Endodermal cell (in vitro differentiated cells): ENCODE results near the gene AARS2. TPM values are rescaled to one million over a fixed set of nuclear protein-coding genes. Genes with fewer than 3 reads are reported as not detected.
"Not testable (repeated sequence)": the region's sequence is repeated elsewhere in the genome, so short reads cannot be mapped to it uniquely, and the experiment has no call there.

Experiments used
- DNase-seq: peaks from one replicate; pipeline ENCODE4 v3.0.0-alpha.2; 2017
- H3K27ac ChIP-seq: 2 replicates; pipeline ENCODE4 v1.5.1; 2013; ENCODE audit warnings: mild to moderate bottlenecking, low read depth, low read length, moderate library complexity
- H3K27me3 ChIP-seq: 2 replicates; pipeline ENCODE4 v1.6.1; 2013; ENCODE audit warnings: mild to moderate bottlenecking, low read length, moderate library complexity; ENCODE audit not compliant: insufficient read depth, control insufficient read depth, poor library complexity, severe bottlenecking
- H3K36me3 ChIP-seq: 2 replicates; pipeline ENCODE4 v1.7.0; 2013; ENCODE audit warnings: mild to moderate bottlenecking, low read length, moderate library complexity; ENCODE audit not compliant: control insufficient read depth, insufficient read depth
- H3K4me1 ChIP-seq: one replicate; pipeline ENCODE4 v1.7.0; 2013; ENCODE audit warnings: low read length; ENCODE audit not compliant: control insufficient read depth, insufficient read depth
- H3K4me3 ChIP-seq: 2 replicates; pipeline ENCODE4 v1.5.1; 2013; ENCODE audit warnings: mild to moderate bottlenecking, low read length, moderate library complexity
- H3K9ac ChIP-seq: 2 replicates; pipeline ENCODE4 v1.6.1; 2013; ENCODE audit warnings: mild to moderate bottlenecking, low read length, moderate library complexity; ENCODE audit not compliant: poor library complexity, severe bottlenecking; ENCODE audit errors: extremely low read depth
- H3K9me3 ChIP-seq: 2 replicates; pipeline ENCODE4 v1.6.1; 2013; ENCODE audit warnings: mild to moderate bottlenecking, low read length, moderate library complexity; ENCODE audit not compliant: control insufficient read depth
- H3K27ac Mint-ChIP-seq: 2 replicates; pipeline ENCODE4 v1.8.0; 2020; ENCODE audit warnings: mixed read lengths
- H3K27me3 Mint-ChIP-seq: 2 replicates; pipeline ENCODE4 v1.8.0; 2021; ENCODE audit warnings: mild to moderate bottlenecking, mixed read lengths; ENCODE audit not compliant: insufficient read depth
- H3K36me3 Mint-ChIP-seq: 2 replicates; pipeline ENCODE4 v1.8.0; 2020; ENCODE audit warnings: low read depth, mixed read lengths
- H3K4me1 Mint-ChIP-seq: 2 replicates; pipeline ENCODE4 v1.8.0; 2020; ENCODE audit warnings: mixed read lengths
- H3K4me3 Mint-ChIP-seq: 2 replicates; pipeline ENCODE4 v1.8.0; 2020; ENCODE audit warnings: mild to moderate bottlenecking, moderate library complexity, mixed read lengths
- H3K9me3 Mint-ChIP-seq: 2 replicates; pipeline ENCODE4 v1.8.0; 2020; ENCODE audit warnings: mild to moderate bottlenecking, mixed read lengths
- WGBS, 2 experiments: methylation state at CpG; one replicate each; pipeline versions ENCODE4 v1.1.5 to v1.1.7; 2013; ENCODE audit warnings: missing lambda C conversion rate in 2 of 2, mixed read lengths in 1 of 2; ENCODE audit not compliant: insufficient coverage in 1 of 2, insufficient read length in 1 of 2; 5-methylcytosine and 5-hydroxymethylcytosine counted together
- total RNA-seq, 2 donors: library from RNA; stranded (reverse); fragmentation: NEBNext Ultra II Directional in 1 of 2; extraction: Animal tissue kit (Norgen Biotek cat#: 25700) in 1 of 2; gene quantifications; 2 replicates in 1 of 2; 3 replicates in 1 of 2; pipeline ENCODE4 v1.2.1, GENCODE V29; 2021
- TF ChIP-seq, protein P1 (sequence below): fragments of 200-600 bp; sonication (generic); conservative IDR thresholded peaks from 2 replicates; pipeline ENCODE4 v1.5.0; 2021; ENCODE audit warnings: antibody characterized with exemption, mild to moderate bottlenecking

Gene AARS2
- total RNA-seq, 2 donors from 2014 or later = 22.9 to 24.7 TPM

DNA sequence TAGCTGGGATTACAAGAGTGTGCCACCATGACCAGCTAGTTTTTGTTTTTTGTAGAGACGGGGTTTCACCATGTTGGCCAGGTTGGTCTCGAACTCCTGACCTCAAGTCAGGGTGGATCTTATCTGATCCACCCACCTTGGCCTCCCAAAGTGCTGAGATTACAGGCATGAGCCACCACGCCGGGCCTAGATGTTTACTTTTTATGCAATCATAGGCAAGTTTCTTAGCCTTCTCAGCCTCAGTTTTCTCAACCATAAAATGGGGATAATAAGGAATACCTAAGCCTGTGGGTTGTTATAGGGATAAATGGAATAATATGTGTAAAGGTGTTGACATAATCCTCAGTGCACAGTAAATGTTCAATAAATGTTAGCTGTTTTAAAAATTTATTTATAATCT, 39.1 kb upstream of the AARS2 start:
- Histone ChIP-seq H3K4me3 (no peak overlapping the region), H3K36me3 (no peaks in the 10 kb centered on the region), H3K9ac (no peak overlapping the region), H3K27me3 (peaks cover 5% of the 10 kb centered on the region), H3K4me1 (no peaks in the 10 kb centered on the region), H3K9me3 (peaks cover 6% of the 10 kb centered on the region), H3K27ac (no peak overlapping the region)
- Mint-ChIP-seq H3K9me3 (no peaks in the 10 kb centered on the region), H3K27ac (no peak overlapping the region), H3K4me3 (no peak overlapping the region), H3K36me3 (no peaks in the 10 kb centered on the region), H3K4me1 (peaks cover 6% of the 10 kb centered on the region), H3K27me3 (peaks cover 16% of the 10 kb centered on the region)
- 86 to 92% methylated on average over 3 to 4 of the region's 4 CpGs for WGBS, 2 experiments
- TF ChIP-seq, protein P1, sequence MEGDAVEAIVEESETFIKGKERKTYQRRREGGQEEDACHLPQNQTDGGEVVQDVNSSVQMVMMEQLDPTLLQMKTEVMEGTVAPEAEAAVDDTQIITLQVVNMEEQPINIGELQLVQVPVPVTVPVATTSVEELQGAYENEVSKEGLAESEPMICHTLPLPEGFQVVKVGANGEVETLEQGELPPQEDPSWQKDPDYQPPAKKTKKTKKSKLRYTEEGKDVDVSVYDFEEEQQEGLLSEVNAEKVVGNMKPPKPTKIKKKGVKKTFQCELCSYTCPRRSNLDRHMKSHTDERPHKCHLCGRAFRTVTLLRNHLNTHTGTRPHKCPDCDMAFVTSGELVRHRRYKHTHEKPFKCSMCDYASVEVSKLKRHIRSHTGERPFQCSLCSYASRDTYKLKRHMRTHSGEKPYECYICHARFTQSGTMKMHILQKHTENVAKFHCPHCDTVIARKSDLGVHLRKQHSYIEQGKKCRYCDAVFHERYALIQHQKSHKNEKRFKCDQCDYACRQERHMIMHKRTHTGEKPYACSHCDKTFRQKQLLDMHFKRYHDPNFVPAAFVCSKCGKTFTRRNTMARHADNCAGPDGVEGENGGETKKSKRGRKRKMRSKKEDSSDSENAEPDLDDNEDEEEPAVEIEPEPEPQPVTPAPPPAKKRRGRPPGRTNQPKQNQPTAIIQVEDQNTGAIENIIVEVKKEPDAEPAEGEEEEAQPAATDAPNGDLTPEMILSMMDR = no peak
- no peak for DNase-seq

GRCh38 chr6:44350650-44350994, 37.5 kb upstream of the AARS2 start:
- not testable (repeated sequence) for H3K27me3 ChIP-seq, H3K9me3 ChIP-seq, H3K36me3 ChIP-seq, H3K4me1 ChIP-seq, H3K9ac ChIP-seq, H3K4me1 Mint-ChIP-seq, DNase-seq, H3K27me3 Mint-ChIP-seq, H3K4me3 ChIP-seq, H3K9me3 Mint-ChIP-seq, H3K27ac Mint-ChIP-seq, H3K36me3 Mint-ChIP-seq, H3K4me3 Mint-ChIP-seq, H3K27ac ChIP-seq
- 86 to 95% methylated on average over 4 of the region's 4 CpGs for WGBS, 2 experiments

DNA sequence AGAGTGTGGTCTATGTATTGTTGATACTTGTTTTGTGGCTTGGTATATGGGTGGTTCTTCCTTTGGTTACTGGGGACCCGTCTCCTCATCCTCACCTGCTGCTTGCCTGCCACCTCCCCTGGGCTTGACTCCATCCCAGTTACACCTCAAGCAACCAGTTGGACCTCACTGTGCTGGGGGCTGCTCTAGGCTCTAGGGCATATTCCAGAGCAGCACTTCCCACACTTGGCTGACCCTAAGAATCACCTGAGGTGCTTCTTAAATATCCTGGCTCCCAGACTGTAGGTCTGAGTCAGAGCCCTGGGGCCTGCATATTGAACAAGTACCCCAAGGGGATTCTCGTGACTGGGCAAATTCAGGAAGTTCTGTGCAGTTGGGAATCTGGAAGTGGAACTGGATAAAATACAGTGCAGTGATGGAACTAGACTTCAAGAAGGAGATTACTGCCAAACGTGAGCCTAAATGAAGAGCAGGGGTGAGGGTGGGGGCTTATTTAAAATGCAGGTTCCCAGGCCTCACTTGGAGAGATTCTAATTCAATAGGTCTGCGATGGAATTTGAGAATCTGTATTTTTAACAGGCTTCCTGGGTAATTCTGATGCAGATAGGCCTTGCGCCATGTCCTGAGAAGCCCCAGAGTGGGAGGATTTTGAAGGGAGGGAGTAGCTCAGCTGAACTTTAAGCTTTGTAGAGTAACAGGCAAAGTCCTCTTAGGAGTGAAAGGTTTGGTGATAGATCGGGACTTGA, 36.9 kb upstream of the AARS2 start:
- Mint-ChIP-seq H3K27ac (no peak overlapping the region), H3K36me3 (no peaks in the 10 kb centered on the region), H3K9me3 (no peaks in the 10 kb centered on the region), H3K4me3 (no peak overlapping the region), H3K27me3 (no peaks in the 10 kb centered on the region), H3K4me1 (peaks cover 6% of the 10 kb centered on the region)
- no peak overlapping the region for H3K9ac ChIP-seq
- no peaks in the 10 kb centered on the region for H3K27me3 ChIP-seq
- WGBS, 2 experiments = 78 to 87% methylated on average over 5 to 6 of the region's 6 CpGs
- no peaks in the 10 kb centered on the region for H3K4me1 ChIP-seq
- TF ChIP-seq, protein P1 = no peak
- H3K36me3 ChIP-seq = no peaks in the 10 kb centered on the region
- H3K4me3 ChIP-seq = no peak overlapping the region
- no peak overlapping the region for H3K27ac ChIP-seq
- H3K9me3 ChIP-seq = no peaks in the 10 kb centered on the region
- no peak for DNase-seq

DNA sequence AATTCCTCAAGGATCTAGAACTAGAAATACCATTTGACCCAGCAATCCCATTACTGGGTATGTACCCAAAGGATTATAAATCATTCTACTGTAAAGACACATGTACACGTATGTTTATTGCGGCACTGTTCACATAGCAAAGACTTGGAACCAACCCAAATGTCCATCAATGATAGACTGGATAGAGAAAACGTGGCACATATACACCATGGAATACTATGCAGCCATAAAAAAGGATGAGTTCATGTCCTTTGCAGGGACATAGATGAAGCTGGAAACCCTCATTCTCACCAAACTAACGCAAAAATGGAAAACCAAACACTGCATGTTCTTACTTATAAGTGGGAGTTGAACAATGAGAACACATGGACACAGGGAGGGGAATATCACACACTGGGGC, 33.7 kb upstream of the AARS2 start:
- H3K27me3 ChIP-seq, H3K4me3 Mint-ChIP-seq, H3K27ac Mint-ChIP-seq, DNase-seq, H3K9me3 Mint-ChIP-seq, H3K9ac ChIP-seq, H3K36me3 Mint-ChIP-seq, H3K36me3 ChIP-seq, H3K27ac ChIP-seq, H3K4me3 ChIP-seq, H3K9me3 ChIP-seq, H3K4me1 ChIP-seq, H3K4me1 Mint-ChIP-seq: not testable (repeated sequence)
- H3K27me3 Mint-ChIP-seq = peaks cover 24% of the 10 kb centered on the region
- WGBS, 2 experiments = 87 to 100% methylated on average over 2 to 4 of the region's 4 CpGs
